ENCODE data around the gene ZSCAN9.

- no peak for TF ChIP-seq CTCF (IDR thresholded peaks at IDR 0.05; ENCODE audit: low read depth, low read length, missing input control)
- TF ChIP-seq ATF3 (IDR thresholded peaks at IDR 0.05): no peak
- no peak for TF ChIP-seq SP1 (IDR thresholded peaks at IDR 0.05)
Observed at GRCh38 chr6:28224131-28225055, 682 bp upstream of the ZSCAN9 start.
